K562 treated with DMSO at 1 percent for 24 hours (cell line): ENCODE data around the gene NKX6-2. TPM values are rescaled to one million over a fixed set of nuclear protein-coding genes. Genes with fewer than 3 reads are reported as not detected.

Source experiments
- total RNA-seq: library from RNA; unstranded; fragments of 300-600 nt; gene quantifications from 2 replicates; pipeline ENCODE4 v1.2.3, GENCODE V29; 2022; ENCODE audit warnings: low read depth; ENCODE audit not compliant: insufficient read depth

Gene NKX6-2
- total RNA-seq: not detected in 2 replicates

GRCh38 chr10:132785723-132786475, at the start of gene NKX6-2:
Gene NKX6-2 (minus strand): TSS chr10:132786147. CDS start chr10:132785948, 199 bp downstream.

Other genes starting within 250 kb of the NKX6-2 start
- gene INPP5A, start 248.4 kb downstream of the NKX6-2 start, total RNA-seq: 7.0 and 9.0 TPM in 2 replicates
- not detected in 2 replicates for gene CFAP46, start 156.4 kb upstream of the NKX6-2 start, total RNA-seq